GM12801 (cell line): ENCODE data around the gene AKR1C4.

Source experiments
- TF ChIP-seq, protein P1 (sequence below): IDR thresholded peaks from one replicate; pipeline ENCODE4 v1.5.1; 2011; ENCODE audit warnings: control low read depth; ENCODE audit not compliant: insufficient read length; ENCODE audit errors: extremely low read depth

Gene AKR1C4

GRCh38 chr10:5187867-5188266 is 8.8 kb upstream of the AKR1C4 start:
- TF ChIP-seq, protein P1, sequence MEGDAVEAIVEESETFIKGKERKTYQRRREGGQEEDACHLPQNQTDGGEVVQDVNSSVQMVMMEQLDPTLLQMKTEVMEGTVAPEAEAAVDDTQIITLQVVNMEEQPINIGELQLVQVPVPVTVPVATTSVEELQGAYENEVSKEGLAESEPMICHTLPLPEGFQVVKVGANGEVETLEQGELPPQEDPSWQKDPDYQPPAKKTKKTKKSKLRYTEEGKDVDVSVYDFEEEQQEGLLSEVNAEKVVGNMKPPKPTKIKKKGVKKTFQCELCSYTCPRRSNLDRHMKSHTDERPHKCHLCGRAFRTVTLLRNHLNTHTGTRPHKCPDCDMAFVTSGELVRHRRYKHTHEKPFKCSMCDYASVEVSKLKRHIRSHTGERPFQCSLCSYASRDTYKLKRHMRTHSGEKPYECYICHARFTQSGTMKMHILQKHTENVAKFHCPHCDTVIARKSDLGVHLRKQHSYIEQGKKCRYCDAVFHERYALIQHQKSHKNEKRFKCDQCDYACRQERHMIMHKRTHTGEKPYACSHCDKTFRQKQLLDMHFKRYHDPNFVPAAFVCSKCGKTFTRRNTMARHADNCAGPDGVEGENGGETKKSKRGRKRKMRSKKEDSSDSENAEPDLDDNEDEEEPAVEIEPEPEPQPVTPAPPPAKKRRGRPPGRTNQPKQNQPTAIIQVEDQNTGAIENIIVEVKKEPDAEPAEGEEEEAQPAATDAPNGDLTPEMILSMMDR: no peak

DNA sequence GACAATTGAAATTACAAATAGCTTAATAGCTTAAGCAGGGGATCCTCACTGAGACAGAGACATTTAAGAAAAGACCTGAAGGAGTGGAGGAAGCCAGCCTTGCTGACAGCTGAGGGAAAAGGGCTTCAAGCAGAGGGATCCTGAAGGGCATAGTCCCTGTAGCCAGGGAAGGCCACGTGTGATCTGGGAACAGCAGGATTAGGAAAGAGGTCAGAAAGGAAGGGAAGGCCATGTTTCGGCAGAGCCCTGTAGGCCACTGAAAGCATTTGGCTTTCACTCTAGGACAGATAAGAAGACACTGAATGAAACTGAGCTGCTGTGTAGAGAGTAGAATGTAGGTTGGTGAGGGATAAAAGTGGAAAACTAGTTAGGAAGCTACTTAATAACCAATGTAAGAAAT is 8.3 kb upstream of the AKR1C4 start:
- TF ChIP-seq, protein P1: no peak

- TF ChIP-seq, protein P1: no peak
Measured at GRCh38 chr10:5194431-5194830, 2.2 kb upstream of the AKR1C4 start.

GRCh38 chr10:5195727-5196374 is 786 bp upstream of the AKR1C4 start:
- TF ChIP-seq, protein P1: no peak

- TF ChIP-seq, protein P1: no peak
Measured at GRCh38 chr10:5198386-5198785, 1.7 kb downstream of the AKR1C4 start.

GRCh38 chr10:5199398-5199797 is 2.8 kb downstream of the AKR1C4 start:
- TF ChIP-seq, protein P1: no peak

GRCh38 chr10:5206799-5207198 is 10.2 kb downstream of the AKR1C4 start:
- TF ChIP-seq, protein P1: no peak
